OCI-LY7 (cell line): Measurements from ENCODE around the gene FZD10. TPM values are rescaled to one million over a fixed set of nuclear protein-coding genes. Genes with fewer than 3 reads are reported as not detected.

Experiments
- BruUV-seq: library from RNA; stranded (reverse); fragments of 400-500 nt; replicated peaks from 2 replicates; lab custom pipeline; 2021; lab: Mats Ljungman, UMichigan
- CTCF ChIA-PET: fragments of 300-600 bp; sonication (Branson Sonifier 250); formaldehyde crosslinking; loops from one replicate; lab custom pipeline; 2022; ENCODE audit warnings: antibody characterized with exemption; ENCODE audit not compliant: unreplicated experiment; lab: Charles Lee
- POLR2A ChIA-PET: fragments of 300-600 bp; sonication (Branson Sonifier 250); formaldehyde crosslinking; loops from one replicate; lab custom pipeline; 2022; ENCODE audit warnings: antibody characterized with exemption; lab: Charles Lee
- DNase-seq: peaks from one replicate; pipeline ENCODE4 v3.0.0-alpha.2; 2015; ENCODE audit warnings: low spot score
- H2AFZ ChIP-seq: fragments of 200-600 bp; sonication (generic), shearing (Covaris generic); 2 replicates; pipeline ENCODE4 v1.6.1; 2014; ENCODE audit warnings: mild to moderate bottlenecking, antibody characterized with exemption, low read length, moderate library complexity
- H3K27ac ChIP-seq: fragments of 200-600 bp; sonication (generic); 2 replicates; pipeline ENCODE4 v1.5.1; 2014; ENCODE audit warnings: mixed run types, low read depth, mild to moderate bottlenecking, moderate library complexity, low read length, inconsistent platforms; ENCODE audit not compliant: poor library complexity, severe bottlenecking
- H3K36me3 ChIP-seq: fragments of 200-600 bp; sonication (generic); 2 replicates; pipeline ENCODE4 v1.6.1; 2014; ENCODE audit warnings: mild to moderate bottlenecking, antibody characterized with exemption, low read length, moderate library complexity, mixed read lengths; ENCODE audit not compliant: insufficient read depth
- H3K4me1 ChIP-seq: fragments of 200-600 bp; sonication (generic); 2 replicates; pipeline ENCODE4 v1.5.1; 2014; ENCODE audit warnings: mild to moderate bottlenecking, low read length; ENCODE audit not compliant: insufficient read depth, poor library complexity, severe bottlenecking
- H3K4me2 ChIP-seq: fragments of 200-600 bp; sonication (generic); 2 replicates; pipeline ENCODE4 v1.6.1; 2014; ENCODE audit warnings: mild to moderate bottlenecking, low read length
- H3K4me3 ChIP-seq: fragments of 200-600 bp; sonication (generic); 2 replicates; pipeline ENCODE4 v1.5.1; 2014; ENCODE audit warnings: mild to moderate bottlenecking, low read depth, low read length; ENCODE audit not compliant: poor library complexity, severe bottlenecking
- H3K79me2 ChIP-seq: fragments of 200-600 bp; sonication (generic); 2 replicates; pipeline ENCODE4 v1.6.1; 2016; ENCODE audit warnings: low read depth, mild to moderate bottlenecking, low read length, moderate library complexity, mixed read lengths; ENCODE audit not compliant: insufficient read depth
- H3K9me2 ChIP-seq: fragments of 200-600 bp; sonication (generic); 2 replicates; pipeline ENCODE4 v1.6.1; 2016; ENCODE audit warnings: mild to moderate bottlenecking, low read length, mixed read lengths; ENCODE audit not compliant: insufficient read depth
- H3K9me3 ChIP-seq: fragments of 200-600 bp; sonication (generic); 2 replicates; pipeline ENCODE4 v1.6.1; 2014; ENCODE audit warnings: mild to moderate bottlenecking, mixed run types, low read length, mixed read lengths
- H4K20me1 ChIP-seq: fragments of 200-600 bp; sonication (generic); 2 replicates; pipeline ENCODE4 v1.6.1; 2014; ENCODE audit warnings: mild to moderate bottlenecking, antibody characterized with exemption, low read length, moderate library complexity, mixed read lengths; ENCODE audit not compliant: insufficient read depth
- EZH2phosphoT487 ChIP-seq: fragments of 200-600 bp; sonication (generic); IDR thresholded peaks from 2 replicates; pipeline ENCODE4 v1.6.1; 2018; ENCODE audit warnings: low read depth, borderline replicate concordance, mild to moderate bottlenecking, mixed run types, antibody characterized with exemption, low read length, moderate library complexity, mixed read lengths
- intact Hi-C: fragments of 100-400 bp; cut with micrococcal nuclease; formaldehyde crosslinking; loops from one replicate; pipeline ENCODE4 v1.10.0; 2022; ENCODE audit not compliant: unreplicated experiment
- total RNA-seq, 2 experiments: library from RNA; depleted of rRNA in 1 of 2; stranded (reverse); fragments of >200 nt in 1 of 2; shearing (Covaris generic) in 1 of 2; gene quantifications; 2 replicates each; pipeline ENCODE4 v1.2.3, GENCODE V29; 2014 to 2022
- TF ChIP-seq, protein P1 (sequence below): fragments of 200-600 bp; sonication (generic); conservative IDR thresholded peaks from 2 replicates; pipeline ENCODE4 v1.5.1; 2014; ENCODE audit warnings: mild to moderate bottlenecking, antibody characterized with exemption, low read length, moderate library complexity, mixed read lengths

FZD10 gene
- total RNA-seq, 2 experiments from 2014 or later, result not detected

DNA sequence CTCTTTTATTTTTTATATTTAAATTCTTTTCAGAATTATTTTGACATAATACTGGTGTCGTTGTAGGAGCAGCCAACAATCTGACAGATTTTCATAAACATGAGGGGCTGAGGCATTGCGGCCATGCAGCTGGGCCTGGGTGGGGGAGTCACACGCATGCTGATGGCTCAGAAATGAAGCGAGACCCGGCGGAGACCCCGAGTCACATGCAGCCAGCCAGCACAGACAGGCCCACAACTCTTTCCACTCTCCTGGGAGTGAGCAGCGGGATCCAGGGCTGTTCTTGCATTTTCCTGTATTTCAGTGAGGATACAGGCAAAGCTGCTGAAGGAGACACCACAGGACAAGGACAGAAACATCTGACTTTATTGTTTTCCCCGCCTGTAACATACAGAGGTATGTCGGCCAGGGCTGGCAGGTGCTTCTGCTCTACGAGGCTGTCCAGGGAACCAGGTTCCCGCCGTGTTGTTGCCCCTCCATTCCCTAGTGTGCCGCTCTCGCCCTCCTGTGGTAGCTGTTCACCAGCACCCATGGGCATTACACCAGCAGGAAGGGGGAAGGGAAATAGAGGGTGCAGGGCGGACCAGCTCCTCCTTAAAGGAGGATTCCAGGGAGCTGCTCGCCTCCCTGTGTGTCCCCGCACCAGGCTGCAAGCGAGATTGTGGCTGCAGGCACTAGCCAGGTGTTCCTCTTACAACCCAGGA is 30.5 kb downstream of the FZD10 start:
- Histone ChIP-seq H4K20me1 (no peaks in the 10 kb centered on the region), H3K4me3 (no peak overlapping the region), H3K79me2 (no peaks in the 10 kb centered on the region), H3K9me3 (no peaks in the 10 kb centered on the region), H3K4me2 (no peak overlapping the region), H3K9me2 (no peaks in the 10 kb centered on the region), H3K4me1 (no peaks in the 10 kb centered on the region), H2AFZ (no peak overlapping the region), H3K27ac (no peak overlapping the region), H3K36me3 (no peaks in the 10 kb centered on the region)
- DNase-seq, result no peak
- TF ChIP-seq, protein P1, sequence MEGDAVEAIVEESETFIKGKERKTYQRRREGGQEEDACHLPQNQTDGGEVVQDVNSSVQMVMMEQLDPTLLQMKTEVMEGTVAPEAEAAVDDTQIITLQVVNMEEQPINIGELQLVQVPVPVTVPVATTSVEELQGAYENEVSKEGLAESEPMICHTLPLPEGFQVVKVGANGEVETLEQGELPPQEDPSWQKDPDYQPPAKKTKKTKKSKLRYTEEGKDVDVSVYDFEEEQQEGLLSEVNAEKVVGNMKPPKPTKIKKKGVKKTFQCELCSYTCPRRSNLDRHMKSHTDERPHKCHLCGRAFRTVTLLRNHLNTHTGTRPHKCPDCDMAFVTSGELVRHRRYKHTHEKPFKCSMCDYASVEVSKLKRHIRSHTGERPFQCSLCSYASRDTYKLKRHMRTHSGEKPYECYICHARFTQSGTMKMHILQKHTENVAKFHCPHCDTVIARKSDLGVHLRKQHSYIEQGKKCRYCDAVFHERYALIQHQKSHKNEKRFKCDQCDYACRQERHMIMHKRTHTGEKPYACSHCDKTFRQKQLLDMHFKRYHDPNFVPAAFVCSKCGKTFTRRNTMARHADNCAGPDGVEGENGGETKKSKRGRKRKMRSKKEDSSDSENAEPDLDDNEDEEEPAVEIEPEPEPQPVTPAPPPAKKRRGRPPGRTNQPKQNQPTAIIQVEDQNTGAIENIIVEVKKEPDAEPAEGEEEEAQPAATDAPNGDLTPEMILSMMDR, result no peak
- TF ChIP-seq EZH2phosphoT487, result no peak
- BruUV-seq, result no TSS peak
- ChIA-PET CTCF (no interaction called here), POLR2A (no interaction called here)
- intact Hi-C loops, result no loop called here

DNA sequence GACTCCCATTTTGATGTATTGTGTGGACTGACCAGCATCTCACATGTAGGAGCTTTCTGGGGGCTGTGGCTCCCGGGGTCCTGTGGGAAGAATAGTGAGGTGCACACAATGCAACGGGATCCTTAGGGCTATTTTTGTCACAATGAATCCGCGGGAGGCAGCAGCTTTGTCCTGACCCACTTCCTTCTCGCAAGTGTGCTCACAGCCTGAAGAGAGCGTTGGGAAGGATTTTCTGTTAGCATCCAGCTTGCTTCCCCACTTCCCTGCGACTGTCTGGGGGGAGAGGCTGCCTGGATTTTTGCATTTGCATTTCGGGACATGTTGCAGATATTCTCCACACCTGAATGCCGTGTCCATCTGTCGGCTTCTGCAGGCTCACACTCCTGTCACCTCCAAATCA is 31.9 kb downstream of the FZD10 start:
- H3K9me3 ChIP-seq, result no peaks in the 10 kb centered on the region
- intact Hi-C loops, result no loop called here
- H4K20me1 ChIP-seq, result no peaks in the 10 kb centered on the region
- no peak overlapping the region for H2AFZ ChIP-seq
- H3K4me2 ChIP-seq, result no peak overlapping the region
- H3K4me1 ChIP-seq, result no peaks in the 10 kb centered on the region
- no peak for DNase-seq
- H3K36me3 ChIP-seq, result no peaks in the 10 kb centered on the region
- no peak overlapping the region for H3K27ac ChIP-seq
- ChIA-PET CTCF (no interaction called here), POLR2A (no interaction called here)
- no peaks in the 10 kb centered on the region for H3K9me2 ChIP-seq
- BruUV-seq, result no TSS peak
- no peak for TF ChIP-seq EZH2phosphoT487
- TF ChIP-seq, protein P1, result no peak
- no peaks in the 10 kb centered on the region for H3K79me2 ChIP-seq
- no peak overlapping the region for H3K4me3 ChIP-seq

GRCh38 chr12:130195369-130195768 is 33.1 kb downstream of the FZD10 start:
- no peak overlapping the region for H2AFZ ChIP-seq
- ChIA-PET CTCF (no interaction called here), POLR2A (interaction anchor here (0.7 kb wide), 1 partner anchor 306 kb away, joined by 3 read pairs; no protein-coding TSS in a partner anchor)
- DNase-seq, result no peak
- H3K4me1 ChIP-seq, result no peaks in the 10 kb centered on the region
- no peak overlapping the region for H3K27ac ChIP-seq
- H3K36me3 ChIP-seq, result no peaks in the 10 kb centered on the region
- no peaks in the 10 kb centered on the region for H4K20me1 ChIP-seq
- no peak overlapping the region for H3K4me2 ChIP-seq
- TF ChIP-seq, protein P1, result no peak
- TF ChIP-seq EZH2phosphoT487, result no peak
- BruUV-seq, result no TSS peak
- H3K79me2 ChIP-seq, result no peaks in the 10 kb centered on the region
- H3K4me3 ChIP-seq, result no peak overlapping the region
- intact Hi-C loops, result no loop called here
- no peaks in the 10 kb centered on the region for H3K9me3 ChIP-seq
- H3K9me2 ChIP-seq, result no peaks in the 10 kb centered on the region
